SU-DHL-6 (cell line): ENCODE results near the gene MRPL14.

Experiments
- H2AFZ ChIP-seq: fragments of 200-600 bp; sonication (generic); 2 replicates; pipeline ENCODE4 v1.6.1; 2014; ENCODE audit warnings: low read depth, mild to moderate bottlenecking, moderate library complexity, mixed read lengths, antibody characterized with exemption, low read length; ENCODE audit not compliant: severe bottlenecking
- H3F3A ChIP-seq: fragments of 200-600 bp; shearing (Covaris generic); 2 replicates; pipeline ENCODE4 v1.6.0; 2016; ENCODE audit warnings: antibody characterized with exemption, mild to moderate bottlenecking; ENCODE audit not compliant: insufficient read depth
- H3K27ac ChIP-seq: fragments of 200-600 bp; sonication (generic); 2 replicates; pipeline ENCODE4 v1.5.1; 2016; ENCODE audit warnings: low read depth, mild to moderate bottlenecking, low read length, moderate library complexity, mixed read lengths
- H3K27me3 ChIP-seq: fragments of 200-600 bp; sonication (generic), shearing (Covaris generic); 2 replicates; pipeline ENCODE4 v1.6.0; 2014; ENCODE audit warnings: mild to moderate bottlenecking, low read length
- H3K36me3 ChIP-seq: fragments of 200-600 bp; sonication (generic); 2 replicates; pipeline ENCODE4 v1.6.1; 2014; ENCODE audit warnings: mild to moderate bottlenecking, low read length, mixed read lengths
- H3K4me2 ChIP-seq: fragments of 300-600, 200-600 bp; shearing (Covaris generic), sonication (generic); 2 replicates; pipeline ENCODE4 v1.6.0; 2014; ENCODE audit warnings: low read length, low read depth, mild to moderate bottlenecking; ENCODE audit not compliant: poor library complexity, severe bottlenecking
- H3K4me3 ChIP-seq: fragments of 200-600 bp; sonication (generic); 2 replicates; pipeline ENCODE4 v1.5.1; 2014; ENCODE audit warnings: antibody characterized with exemption, low read length, mild to moderate bottlenecking, mixed read lengths; ENCODE audit not compliant: insufficient read depth, poor library complexity, severe bottlenecking
- H3K79me2 ChIP-seq: fragments of 200-600 bp; sonication (generic); 2 replicates; pipeline ENCODE4 v1.6.1; 2014; ENCODE audit warnings: mild to moderate bottlenecking, low read length, moderate library complexity; ENCODE audit not compliant: insufficient read depth
- H3K9ac ChIP-seq: fragments of 200-600 bp; sonication (generic); 2 replicates; pipeline ENCODE4 v1.7.0; 2014; ENCODE audit warnings: mild to moderate bottlenecking, low read length
- H3K9me2 ChIP-seq: fragments of 200-600 bp; sonication (generic); replicated peaks from 2 replicates; pipeline ENCODE4 v1.6.1; 2014; ENCODE audit warnings: low read length; ENCODE audit not compliant: insufficient read depth
- H3K9me3 ChIP-seq: fragments of 200-600 bp; sonication (generic); 2 replicates; pipeline ENCODE4 v1.6.1; 2014; ENCODE audit warnings: low read length, mixed read lengths; ENCODE audit not compliant: insufficient read depth
- H4K20me1 ChIP-seq: fragments of 200-600 bp; sonication (generic); 2 replicates; pipeline ENCODE4 v1.6.1; 2014; ENCODE audit warnings: low read depth, mild to moderate bottlenecking, antibody characterized with exemption, low read length, moderate library complexity, mixed read lengths
- EZH2phosphoT487 ChIP-seq: fragments of 200-600 bp; sonication (generic), shearing (Covaris generic); conservative IDR thresholded peaks from 2 replicates; pipeline ENCODE4 v1.6.1; 2018; ENCODE audit warnings: mild to moderate bottlenecking, antibody characterized with exemption, low read length, moderate library complexity, mixed read lengths
- TF ChIP-seq, protein P1 (sequence below): fragments of 200-600 bp; sonication (generic); IDR thresholded peaks from one replicate; pipeline ENCODE4 v1.5.1; 2017; ENCODE audit warnings: antibody characterized with exemption, mild to moderate bottlenecking, low read length, moderate library complexity; ENCODE audit not compliant: insufficient read depth, poor library complexity, severe bottlenecking

MRPL14 gene

DNA sequence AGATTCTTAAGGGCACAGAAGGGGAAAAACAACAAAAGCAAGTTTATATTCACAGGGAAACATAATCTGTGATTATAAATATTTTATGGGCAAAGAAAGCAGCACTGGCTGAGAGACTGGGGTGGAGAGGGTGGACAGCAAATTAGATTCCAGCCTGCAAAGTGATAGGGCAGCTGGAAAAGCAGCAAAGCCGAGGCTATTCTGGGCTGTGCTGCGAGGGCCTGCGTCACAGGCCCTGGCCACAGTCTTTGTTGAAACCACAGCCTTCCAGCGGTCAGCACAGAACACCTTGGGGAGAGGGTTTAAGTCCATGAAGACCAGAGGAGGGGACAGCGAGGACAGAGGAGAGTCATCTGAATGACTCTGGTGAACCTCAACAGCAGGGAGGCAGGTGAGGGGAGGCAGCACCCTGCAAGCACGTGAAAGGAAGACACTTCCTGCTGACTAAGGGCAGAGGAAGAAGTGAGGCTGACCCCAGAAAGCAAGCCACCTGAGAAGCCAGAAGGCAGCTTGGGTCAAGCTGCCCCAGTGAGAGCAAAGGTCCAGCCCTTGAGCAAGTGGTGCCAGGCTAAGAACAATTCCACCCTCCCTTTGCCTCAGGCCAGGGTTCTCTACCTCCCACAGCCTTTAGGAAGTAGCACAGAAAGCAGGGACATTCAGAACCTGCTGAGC, 17.1 kb downstream of the MRPL14 start:
- Histone ChIP-seq H3K27ac (no peak overlapping the region), H3K4me2 (no peak overlapping the region), H3K27me3 (no peaks in the 10 kb centered on the region), H2AFZ (no peak overlapping the region), H3K9ac (no peak overlapping the region), H3K36me3 (peaks cover 13% of the 10 kb centered on the region; the same call in 1 of the 2 replicates), H3K79me2 (peaks cover 20% of the 10 kb centered on the region), H3K9me2 (no peaks in the 10 kb centered on the region), H3K4me3 (no peak overlapping the region), H3F3A (no peaks in the 10 kb centered on the region), H4K20me1 (peaks cover 7% of the 10 kb centered on the region; the same call in 1 of the 2 replicates), H3K9me3 (no peaks in the 10 kb centered on the region)
- no peak for TF ChIP-seq EZH2phosphoT487
- TF ChIP-seq, protein P1, sequence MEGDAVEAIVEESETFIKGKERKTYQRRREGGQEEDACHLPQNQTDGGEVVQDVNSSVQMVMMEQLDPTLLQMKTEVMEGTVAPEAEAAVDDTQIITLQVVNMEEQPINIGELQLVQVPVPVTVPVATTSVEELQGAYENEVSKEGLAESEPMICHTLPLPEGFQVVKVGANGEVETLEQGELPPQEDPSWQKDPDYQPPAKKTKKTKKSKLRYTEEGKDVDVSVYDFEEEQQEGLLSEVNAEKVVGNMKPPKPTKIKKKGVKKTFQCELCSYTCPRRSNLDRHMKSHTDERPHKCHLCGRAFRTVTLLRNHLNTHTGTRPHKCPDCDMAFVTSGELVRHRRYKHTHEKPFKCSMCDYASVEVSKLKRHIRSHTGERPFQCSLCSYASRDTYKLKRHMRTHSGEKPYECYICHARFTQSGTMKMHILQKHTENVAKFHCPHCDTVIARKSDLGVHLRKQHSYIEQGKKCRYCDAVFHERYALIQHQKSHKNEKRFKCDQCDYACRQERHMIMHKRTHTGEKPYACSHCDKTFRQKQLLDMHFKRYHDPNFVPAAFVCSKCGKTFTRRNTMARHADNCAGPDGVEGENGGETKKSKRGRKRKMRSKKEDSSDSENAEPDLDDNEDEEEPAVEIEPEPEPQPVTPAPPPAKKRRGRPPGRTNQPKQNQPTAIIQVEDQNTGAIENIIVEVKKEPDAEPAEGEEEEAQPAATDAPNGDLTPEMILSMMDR, result no peak

DNA sequence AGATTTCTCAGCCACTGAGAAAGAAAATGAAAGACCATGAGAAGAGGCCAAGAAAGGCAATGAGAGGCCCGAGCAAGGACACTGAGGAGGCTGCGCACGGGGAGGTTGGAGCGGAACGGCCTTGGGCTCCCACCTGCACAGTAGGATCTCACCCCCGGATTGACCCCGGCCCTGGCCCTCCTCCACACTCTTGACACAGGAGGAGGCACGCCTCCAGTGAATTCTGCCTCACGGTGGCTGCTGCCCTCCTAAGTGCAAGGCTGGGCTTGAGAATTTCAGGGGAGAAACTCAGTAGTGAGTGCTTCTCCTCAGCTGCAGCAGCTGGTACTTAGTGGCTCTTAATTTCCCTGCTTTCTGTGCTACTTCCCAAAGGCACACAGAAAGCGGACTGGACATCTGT, 18.0 kb downstream of the MRPL14 start:
- Histone ChIP-seq H3K36me3 (peaks cover 12% of the 10 kb centered on the region; the same call in 1 of the 2 replicates), H3K9me2 (no peaks in the 10 kb centered on the region), H3K27ac (no peak overlapping the region), H3K4me2 (no peak overlapping the region), H3K27me3 (no peaks in the 10 kb centered on the region), H3F3A (no peaks in the 10 kb centered on the region), H3K9ac (no peak overlapping the region), H2AFZ (no peak overlapping the region), H3K9me3 (no peaks in the 10 kb centered on the region), H4K20me1 (0 out of 2 replicates have a peak, but pooled peaks cover 7% of the 10 kb centered on the region), H3K79me2 (peaks cover 15% of the 10 kb centered on the region; the same call in 1 of the 2 replicates), H3K4me3 (no peak overlapping the region)
- TF ChIP-seq, protein P1, result no peak
- no peak for TF ChIP-seq EZH2phosphoT487

- Histone ChIP-seq H3K9me2 (no peaks in the 10 kb centered on the region), H3K4me2 (no peak overlapping the region), H3K4me3 (no peak overlapping the region), H3K27me3 (no peaks in the 10 kb centered on the region), H4K20me1 (0 out of 2 replicates have a peak, but pooled peaks cover 7% of the 10 kb centered on the region), H3K9me3 (no peaks in the 10 kb centered on the region), H3K9ac (no peak overlapping the region), H3K27ac (no peak overlapping the region), H2AFZ (no peak overlapping the region), H3K79me2 (peaks cover 10% of the 10 kb centered on the region; the same call in 1 of the 2 replicates), H3K36me3 (peaks cover 10% of the 10 kb centered on the region; the same call in 1 of the 2 replicates), H3F3A (no peaks in the 10 kb centered on the region)
- TF ChIP-seq, protein P1, result no peak
- TF ChIP-seq EZH2phosphoT487, result no peak
Observed at GRCh38 chr6:44108471-44108870, 18.8 kb downstream of the MRPL14 start.
